Activated CD8-positive, alpha-beta memory T cell treated with anti-CD3 and anti-CD28 coated beads, Interleukin-2, amount 10 ng/mL, durations not matched to agents 7 days and 5 days (primary cell): ENCODE results near the gene PLEKHM3. TPM values are rescaled to one million over a fixed set of nuclear protein-coding genes. Genes with fewer than 3 reads are reported as not detected.

Source experiments
- ATAC-seq: fragments of 150-1000 bp; cut with Tn5 transposase; one replicate; pipeline ENCODE4 v1.10.0; 2021; ENCODE audit warnings: moderate library complexity
- CTCF ChIA-PET: fragments of 350-600 bp; sonication (Branson Sonifier 250); formaldehyde crosslinking; loops from one replicate; lab custom pipeline; 2021; ENCODE audit warnings: antibody characterized with exemption; lab: Charles Lee
- DNase-seq: peaks from one replicate; pipeline ENCODE4 v3.0.0-alpha.2; 2020
- H3K27ac Mint-ChIP-seq: one replicate; pipeline ENCODE4 v1.8.0; 2021; ENCODE audit warnings: mild to moderate bottlenecking, mixed read lengths
- H3K27me3 Mint-ChIP-seq: one replicate; pipeline ENCODE4 v1.8.0; 2021; ENCODE audit warnings: mixed read lengths
- H3K36me3 Mint-ChIP-seq: one replicate; pipeline ENCODE4 v1.8.0; 2021; ENCODE audit warnings: mild to moderate bottlenecking, mixed read lengths
- H3K4me1 Mint-ChIP-seq: one replicate; pipeline ENCODE4 v1.8.0; 2021; ENCODE audit warnings: mixed read lengths
- H3K4me3 Mint-ChIP-seq: one replicate; pipeline ENCODE4 v1.8.0; 2021; ENCODE audit warnings: mild to moderate bottlenecking, moderate library complexity, mixed read lengths
- H3K9me3 Mint-ChIP-seq: one replicate; pipeline ENCODE4 v1.8.0; 2022; ENCODE audit warnings: low read depth, mixed read lengths
- total RNA-seq, 2 experiments: library from RNA; stranded (reverse); gene quantifications; one replicate each; pipeline ENCODE4 v1.2.3, GENCODE V29; 2021

The PLEKHM3 gene
- total RNA-seq, 2 experiments from 2014 or later = 4.7 to 5.1 TPM

DNA sequence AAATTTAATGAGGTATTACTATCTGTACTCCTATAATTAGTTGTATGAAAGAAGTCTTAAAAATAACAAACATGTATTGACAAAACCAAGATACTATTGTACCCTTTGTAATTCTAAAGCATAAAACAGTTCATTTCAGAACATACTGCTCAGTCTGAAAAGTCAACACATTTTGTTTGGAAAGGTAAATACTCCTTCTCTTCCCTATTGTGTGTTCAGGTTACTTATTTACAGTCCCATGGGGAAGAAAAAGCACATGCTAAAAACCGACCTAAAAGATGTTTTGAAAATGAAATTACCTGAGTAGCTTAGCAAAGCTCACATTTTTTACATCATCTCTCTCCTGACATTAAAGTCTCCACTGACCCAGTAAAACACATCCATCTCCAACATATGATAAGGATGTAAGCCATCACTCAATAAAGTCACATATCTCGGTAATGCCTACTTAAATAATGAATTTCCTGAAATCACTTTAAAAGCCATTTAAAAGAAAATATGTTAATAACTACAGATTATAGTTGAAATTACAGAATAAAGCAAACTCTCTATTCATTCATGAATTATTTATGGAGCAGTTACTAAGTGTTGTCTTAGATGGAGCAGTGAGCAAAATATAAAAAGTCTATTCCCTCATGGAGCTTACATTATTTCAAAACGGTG, 180.0 kb downstream of the PLEKHM3 start:
- CTCF ChIA-PET = interaction anchor here (0.9 kb wide), 1 partner anchor 195 kb away, joined by 3 read pairs; no protein-coding TSS in a partner anchor
- H3K27me3 Mint-ChIP-seq = no peaks in the 10 kb centered on the region
- H3K4me1 Mint-ChIP-seq = peaks cover 11% of the 10 kb centered on the region
- no peak overlapping the region for H3K4me3 Mint-ChIP-seq
- no peaks in the 10 kb centered on the region for H3K36me3 Mint-ChIP-seq
- no peaks in the 10 kb centered on the region for H3K9me3 Mint-ChIP-seq
- DNase-seq (no peak), ATAC-seq (no peak)
- H3K27ac Mint-ChIP-seq = no peak overlapping the region

DNA sequence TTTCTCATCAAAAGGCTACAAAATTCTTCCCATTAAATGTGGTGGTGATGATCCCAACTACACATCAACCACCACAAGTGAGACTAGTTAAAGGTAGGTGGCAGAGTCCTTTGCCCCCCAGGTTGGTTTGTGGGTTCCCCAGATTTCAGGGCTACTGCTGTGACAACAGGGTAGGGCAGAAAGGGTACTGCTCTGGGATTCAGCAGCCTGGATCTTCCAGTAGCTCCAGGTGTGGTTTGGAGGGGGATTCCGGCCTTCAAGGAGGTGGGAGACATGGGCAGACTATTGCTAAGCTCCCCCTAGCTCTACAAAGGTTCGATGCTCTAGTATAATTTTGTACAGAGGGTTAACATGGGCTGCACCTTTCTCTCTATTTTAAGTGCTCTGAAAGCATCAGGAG, 180.7 kb downstream of the PLEKHM3 start:
- H3K27ac Mint-ChIP-seq = no peak overlapping the region
- H3K27me3 Mint-ChIP-seq = no peaks in the 10 kb centered on the region
- H3K4me3 Mint-ChIP-seq = no peak overlapping the region
- DNase-seq (no peak), ATAC-seq (no peak)
- CTCF ChIA-PET = no interaction called here
- H3K9me3 Mint-ChIP-seq = no peaks in the 10 kb centered on the region
- H3K4me1 Mint-ChIP-seq = peaks cover 11% of the 10 kb centered on the region
- H3K36me3 Mint-ChIP-seq = no peaks in the 10 kb centered on the region

DNA sequence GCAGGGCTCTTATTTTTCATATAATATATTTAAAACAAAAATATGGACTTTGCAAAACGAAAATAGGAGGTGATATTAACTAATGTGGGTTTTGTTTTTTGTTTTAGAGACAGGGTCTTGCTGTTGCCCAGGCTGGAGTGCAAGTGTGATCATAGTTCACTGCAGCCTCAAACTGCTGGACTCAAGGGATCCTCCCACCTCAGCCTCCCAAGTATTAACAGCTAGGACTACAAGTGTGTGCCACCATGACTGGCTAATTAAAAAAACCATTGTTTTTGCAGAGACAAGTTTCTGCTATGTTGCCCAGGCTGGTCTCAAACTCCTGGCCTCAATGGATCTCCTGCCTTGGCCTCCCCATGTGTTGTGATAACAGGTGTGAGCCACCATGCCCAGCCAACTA, 185.2 kb downstream of the PLEKHM3 start:
- H3K27me3 Mint-ChIP-seq = no peaks in the 10 kb centered on the region
- CTCF ChIA-PET = no interaction called here
- no peaks in the 10 kb centered on the region for H3K9me3 Mint-ChIP-seq
- no peak overlapping the region for H3K4me3 Mint-ChIP-seq
- no peaks in the 10 kb centered on the region for H3K36me3 Mint-ChIP-seq
- no peak for ATAC-seq
- no peak overlapping the region for H3K27ac Mint-ChIP-seq
- no peak for DNase-seq
- peaks cover 4% of the 10 kb centered on the region for H3K4me1 Mint-ChIP-seq

DNA sequence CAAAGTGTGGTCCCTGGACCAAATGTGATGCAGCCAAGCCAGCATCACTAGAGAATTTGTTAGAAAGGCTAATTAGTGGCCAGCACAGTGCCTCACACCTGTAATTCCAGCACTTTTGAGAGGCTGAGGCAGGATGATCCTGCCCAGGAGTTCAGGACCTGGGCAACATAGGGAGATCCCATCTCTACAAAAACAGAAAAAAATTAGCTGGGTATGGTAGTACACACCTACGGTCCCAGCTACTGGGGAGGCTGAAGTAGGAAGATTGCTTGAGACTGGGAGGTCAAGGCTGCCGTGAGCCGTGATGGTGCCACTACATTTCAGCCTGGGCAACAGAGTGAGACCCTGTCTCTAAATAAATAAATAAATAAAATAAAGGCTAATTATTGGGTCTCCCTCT, 185.8 kb downstream of the PLEKHM3 start:
- DNase-seq (no peak), ATAC-seq (no peak)
- Mint-ChIP-seq H3K9me3 (no peaks in the 10 kb centered on the region), H3K27me3 (no peaks in the 10 kb centered on the region), H3K27ac (no peak overlapping the region), H3K36me3 (no peaks in the 10 kb centered on the region), H3K4me3 (no peak overlapping the region), H3K4me1 (peaks cover 4% of the 10 kb centered on the region)
- CTCF ChIA-PET = no interaction called here

DNA sequence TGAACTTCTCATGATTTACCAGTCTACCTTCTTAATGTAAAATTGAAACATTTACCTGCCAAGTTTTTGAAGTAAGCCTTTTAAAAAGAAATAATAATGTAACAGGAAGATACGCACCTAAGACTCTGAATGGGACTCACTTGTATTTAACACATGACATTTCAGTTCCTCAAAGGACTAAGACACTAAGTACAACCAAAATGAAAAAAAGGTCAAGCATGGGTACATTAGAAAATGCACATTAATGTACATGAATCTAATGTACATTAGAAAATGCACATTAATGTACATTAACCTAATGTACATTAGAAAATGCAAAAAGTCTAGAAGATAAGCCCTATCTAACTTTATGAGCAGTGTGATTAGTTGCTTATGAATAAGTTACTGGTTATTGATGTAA, 186.3 kb downstream of the PLEKHM3 start:
- Mint-ChIP-seq H3K27ac (no peak overlapping the region), H3K9me3 (no peaks in the 10 kb centered on the region), H3K4me1 (peaks cover 4% of the 10 kb centered on the region), H3K27me3 (no peaks in the 10 kb centered on the region), H3K4me3 (no peak overlapping the region), H3K36me3 (no peaks in the 10 kb centered on the region)
- CTCF ChIA-PET = no interaction called here
- ATAC-seq = no peak
- no peak for DNase-seq

DNA sequence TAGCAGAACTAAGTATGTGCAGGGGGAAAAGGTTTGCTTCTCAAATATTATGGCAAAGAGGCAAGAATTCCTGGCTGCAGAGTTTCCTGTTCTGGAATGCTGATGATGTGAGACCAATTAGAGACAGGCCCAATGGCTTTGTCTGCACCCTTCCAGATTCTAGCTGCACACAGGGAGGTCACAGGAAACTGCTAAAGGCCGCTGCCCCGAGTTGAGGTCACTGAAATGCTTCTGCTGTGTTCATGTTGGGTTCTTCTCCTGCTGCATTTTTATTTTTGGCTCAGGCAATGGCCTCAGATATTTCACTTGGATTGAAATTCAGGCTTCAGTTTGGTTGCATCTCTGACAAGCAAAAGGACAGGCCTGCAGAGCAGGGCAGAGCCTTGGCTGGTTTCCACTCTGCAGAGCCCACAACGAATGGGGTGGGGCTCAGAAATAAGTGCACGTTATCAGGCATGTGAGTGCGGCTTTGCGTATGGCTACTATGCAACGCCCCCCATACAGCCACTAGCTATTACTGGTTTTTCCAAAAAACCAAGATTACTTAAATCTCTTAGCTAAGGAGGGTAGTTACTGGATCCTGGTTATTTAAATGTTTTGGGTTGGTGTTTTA, 188.7 kb downstream of the PLEKHM3 start:
- DNase-seq = no peak
- H3K27me3 Mint-ChIP-seq = no peaks in the 10 kb centered on the region
- no peak for ATAC-seq
- H3K4me1 Mint-ChIP-seq = peaks cover 7% of the 10 kb centered on the region
- H3K4me3 Mint-ChIP-seq = no peak overlapping the region
- H3K9me3 Mint-ChIP-seq = no peaks in the 10 kb centered on the region
- CTCF ChIA-PET = interaction anchor here (0.6 kb wide), 1 partner anchor 362 kb away, joined by 3 read pairs; no protein-coding TSS in a partner anchor
- H3K36me3 Mint-ChIP-seq = no peaks in the 10 kb centered on the region
- H3K27ac Mint-ChIP-seq = no peak overlapping the region

DNA sequence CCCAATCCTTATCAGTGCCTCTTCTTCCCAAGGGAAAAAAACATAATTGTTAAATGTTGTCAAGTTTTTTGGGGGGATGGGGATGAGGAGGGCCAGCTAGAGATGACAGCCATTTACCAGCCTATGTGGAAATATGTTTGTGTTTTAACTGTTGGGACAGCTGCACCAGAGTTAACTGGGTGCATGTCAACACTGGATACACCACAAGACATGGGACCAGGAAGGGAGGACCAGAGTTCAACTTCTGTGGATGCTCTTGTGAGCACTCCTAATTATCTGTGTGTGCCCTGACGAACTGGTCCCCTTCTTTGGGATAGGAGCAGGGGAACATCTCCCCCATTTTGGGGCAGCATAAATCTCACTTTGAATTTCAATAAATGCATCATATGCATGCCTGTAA, 189.5 kb downstream of the PLEKHM3 start:
- DNase-seq = no peak
- Mint-ChIP-seq H3K27ac (no peak overlapping the region), H3K27me3 (no peaks in the 10 kb centered on the region), H3K4me3 (no peak overlapping the region), H3K36me3 (no peaks in the 10 kb centered on the region), H3K9me3 (no peaks in the 10 kb centered on the region), H3K4me1 (peaks cover 7% of the 10 kb centered on the region)
- ATAC-seq = no peak
- CTCF ChIA-PET = interaction anchor here (0.7 kb wide), 1 partner anchor 24 kb away, joined by 3 read pairs; no protein-coding TSS in a partner anchor

DNA sequence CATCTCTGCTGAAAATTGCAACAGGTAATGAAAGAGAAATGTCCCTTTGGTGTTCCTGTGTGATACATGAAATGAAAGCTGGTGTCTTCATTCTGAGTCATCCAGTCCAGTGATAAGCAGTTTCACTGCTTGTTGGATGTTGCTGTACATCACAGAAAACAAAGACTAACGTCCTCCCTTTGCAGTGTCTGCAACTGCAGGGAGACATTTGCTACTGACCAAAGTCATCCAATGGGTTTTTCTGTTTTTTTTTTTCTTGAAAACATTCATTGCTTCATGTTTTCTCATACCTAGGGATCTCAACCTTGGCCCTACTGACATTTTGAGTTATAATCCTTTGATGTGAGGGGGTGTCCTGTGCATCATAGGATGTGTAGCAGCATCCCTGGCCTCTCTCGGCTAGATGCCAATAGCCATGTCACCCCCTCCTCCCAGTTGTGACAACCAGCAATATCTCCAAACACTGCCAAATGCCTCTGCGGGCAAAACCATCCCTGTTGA, 192.0 kb downstream of the PLEKHM3 start:
- DNase-seq (no peak), ATAC-seq (peak; percentile 85)
- CTCF ChIA-PET = no interaction called here
- Mint-ChIP-seq H3K4me3 (no peak overlapping the region), H3K36me3 (no peaks in the 10 kb centered on the region), H3K27ac (no peak overlapping the region), H3K4me1 (peaks cover 17% of the 10 kb centered on the region), H3K9me3 (no peaks in the 10 kb centered on the region), H3K27me3 (no peaks in the 10 kb centered on the region)

DNA sequence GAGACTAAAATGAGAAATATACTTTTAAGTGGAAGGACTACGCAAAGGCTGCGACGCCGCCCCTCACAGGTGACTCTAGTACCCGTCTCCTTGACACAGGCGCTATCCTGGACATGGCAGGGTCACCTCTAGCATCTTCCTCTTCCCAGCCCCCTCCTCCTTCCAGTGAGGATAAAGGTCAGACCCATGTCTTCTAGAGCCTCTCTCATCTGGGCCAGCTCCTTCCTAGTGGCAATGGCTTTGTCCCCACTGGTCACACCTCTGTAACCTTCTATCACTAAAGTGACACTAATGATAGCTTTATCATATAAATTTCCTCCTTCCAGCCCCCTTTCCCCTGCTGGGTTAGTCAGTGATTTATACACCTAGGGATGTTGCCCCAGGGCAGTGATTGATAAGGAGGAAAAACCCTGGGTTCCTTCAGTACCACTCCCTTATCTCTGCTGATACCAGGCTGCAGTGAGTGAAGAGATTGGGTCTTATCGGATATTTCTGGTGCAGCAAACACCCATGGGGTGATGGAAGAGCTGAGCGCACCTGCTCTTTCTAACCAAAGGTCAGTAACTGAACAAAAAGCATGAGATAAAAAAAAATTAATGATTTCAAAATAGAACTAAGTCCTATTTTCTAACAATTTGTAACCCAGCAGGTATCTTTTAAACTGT, 193.6 kb downstream of the PLEKHM3 start:
- CTCF ChIA-PET = no interaction called here
- H3K9me3 Mint-ChIP-seq = no peaks in the 10 kb centered on the region
- H3K27ac Mint-ChIP-seq = no peak overlapping the region
- H3K36me3 Mint-ChIP-seq = no peaks in the 10 kb centered on the region
- H3K4me3 Mint-ChIP-seq = no peak overlapping the region
- ATAC-seq = no peak
- no peak for DNase-seq
- H3K27me3 Mint-ChIP-seq = no peaks in the 10 kb centered on the region
- H3K4me1 Mint-ChIP-seq = peaks cover 17% of the 10 kb centered on the region

DNA sequence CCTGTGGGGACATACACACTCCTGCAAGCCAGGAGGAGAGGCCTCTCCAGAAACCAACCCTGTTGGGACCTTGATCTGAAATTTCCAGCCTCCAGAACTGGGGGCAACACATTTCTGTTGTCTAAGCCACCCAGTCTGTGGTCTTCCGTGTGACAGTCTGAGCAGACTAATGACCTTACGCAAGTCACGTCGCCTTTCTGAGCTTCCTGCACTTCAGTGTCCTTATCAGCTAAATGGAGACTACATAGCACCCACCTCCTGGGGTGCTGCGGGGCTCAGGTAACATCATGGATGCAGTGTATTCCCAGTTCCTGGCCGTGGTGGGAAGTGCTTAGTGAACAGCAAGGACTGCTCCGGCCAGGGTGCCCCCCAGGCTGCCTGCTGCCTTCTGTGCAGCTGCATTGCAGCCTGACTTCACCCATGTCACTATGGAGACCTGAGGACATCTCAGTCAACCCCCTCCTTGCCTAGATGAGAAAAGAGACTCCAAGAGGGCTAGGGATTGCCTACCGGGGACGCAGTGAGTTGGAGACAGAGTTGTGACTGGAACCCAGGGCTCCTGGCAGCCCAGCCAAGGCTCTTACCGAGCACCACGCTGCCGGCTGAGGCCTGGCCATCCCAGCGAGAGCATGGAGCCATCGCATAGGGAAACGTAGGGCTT, 194.4 kb downstream of the PLEKHM3 start:
- no peaks in the 10 kb centered on the region for H3K9me3 Mint-ChIP-seq
- H3K27ac Mint-ChIP-seq = no peak overlapping the region
- H3K36me3 Mint-ChIP-seq = no peaks in the 10 kb centered on the region
- peak; percentile 27 for DNase-seq
- no peak overlapping the region for H3K4me3 Mint-ChIP-seq
- CTCF ChIA-PET = no interaction called here
- ATAC-seq = no peak
- H3K27me3 Mint-ChIP-seq = no peaks in the 10 kb centered on the region
- H3K4me1 Mint-ChIP-seq = peaks cover 17% of the 10 kb centered on the region

DNA sequence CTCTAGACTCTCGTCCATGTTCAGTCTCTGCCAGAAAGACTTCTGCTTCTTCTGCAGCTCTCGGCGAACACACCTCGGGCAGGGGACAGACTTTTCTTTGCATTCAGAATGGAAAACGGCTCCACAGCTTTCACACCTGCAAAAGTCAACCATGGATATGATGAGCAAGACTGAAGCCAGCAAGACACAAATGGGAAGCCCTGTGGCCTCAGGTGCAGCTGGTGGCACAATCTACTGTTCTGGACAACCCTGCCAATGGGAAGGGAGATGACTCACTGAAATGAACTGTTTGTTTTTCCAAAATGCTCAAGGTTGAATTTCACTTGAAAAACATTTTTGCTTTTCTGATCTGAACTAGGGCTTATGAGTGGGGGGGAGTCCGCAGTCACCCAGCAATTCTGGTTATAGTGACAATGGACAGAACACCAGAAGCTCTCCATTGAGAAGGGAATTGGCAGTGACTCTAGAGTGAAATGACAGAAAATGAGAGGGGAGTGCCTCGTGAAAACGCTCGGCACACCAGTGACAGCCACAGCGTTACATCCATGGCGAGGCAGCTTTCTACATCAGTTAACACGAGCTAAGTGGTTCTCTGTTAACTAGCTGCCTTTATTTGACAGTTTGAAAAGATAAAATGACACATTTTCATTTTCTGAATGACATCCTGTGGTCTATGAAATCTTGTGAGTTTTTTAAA, 196.8 kb downstream of the PLEKHM3 start:
- Mint-ChIP-seq H3K36me3 (no peaks in the 10 kb centered on the region), H3K27ac (no peak overlapping the region), H3K9me3 (no peaks in the 10 kb centered on the region), H3K4me1 (peaks cover 15% of the 10 kb centered on the region), H3K27me3 (no peaks in the 10 kb centered on the region), H3K4me3 (no peak overlapping the region)
- no peak for ATAC-seq
- CTCF ChIA-PET = no interaction called here
- DNase-seq = no peak

DNA sequence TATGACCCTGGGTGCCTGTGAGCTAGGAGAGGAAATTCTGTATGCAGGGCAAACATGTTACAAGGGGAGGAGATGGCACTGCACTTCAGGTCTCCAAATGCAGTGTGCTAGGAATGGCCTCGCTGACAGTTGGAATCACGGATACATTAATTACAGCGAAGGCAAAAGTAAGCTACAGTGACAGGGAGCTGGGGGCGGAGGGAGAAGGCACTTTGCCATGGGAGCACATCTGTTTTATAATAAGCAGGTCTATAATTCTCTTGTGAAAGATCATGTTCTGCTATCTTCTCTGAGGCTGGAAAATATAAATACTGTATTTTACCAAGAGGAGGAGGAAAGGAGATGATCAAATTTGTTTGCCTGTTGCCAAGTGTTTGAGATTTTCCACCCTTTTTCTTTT, 199.3 kb downstream of the PLEKHM3 start:
- CTCF ChIA-PET = no interaction called here
- Mint-ChIP-seq H3K4me1 (peaks cover 10% of the 10 kb centered on the region), H3K27ac (no peak overlapping the region), H3K9me3 (no peaks in the 10 kb centered on the region), H3K36me3 (no peaks in the 10 kb centered on the region), H3K27me3 (no peaks in the 10 kb centered on the region), H3K4me3 (no peak overlapping the region)
- ATAC-seq (no peak), DNase-seq (no peak)
